ENCODE measurements around the gene TENM3.

TENM3 gene

DNA sequence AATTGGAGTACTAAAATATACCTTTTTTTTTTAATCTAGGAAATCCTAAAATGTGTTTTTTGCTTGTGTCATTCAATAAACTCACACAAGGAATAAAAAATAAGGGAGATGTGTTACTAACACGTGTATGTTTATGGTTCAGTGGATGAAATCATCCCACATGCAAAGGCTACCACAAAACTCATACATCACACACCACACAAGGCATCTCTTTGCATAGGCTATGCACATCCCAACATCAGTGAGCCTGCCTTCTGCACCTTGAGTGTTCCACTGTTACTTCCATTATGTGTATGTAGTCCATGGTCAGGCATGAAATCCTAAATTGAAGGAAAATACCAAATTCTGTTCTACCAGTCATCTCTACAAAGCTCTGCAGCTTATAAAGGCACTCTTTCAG lies 460.9 kb downstream of the TENM3 start:
- no peak for DNase-seq

DNA sequence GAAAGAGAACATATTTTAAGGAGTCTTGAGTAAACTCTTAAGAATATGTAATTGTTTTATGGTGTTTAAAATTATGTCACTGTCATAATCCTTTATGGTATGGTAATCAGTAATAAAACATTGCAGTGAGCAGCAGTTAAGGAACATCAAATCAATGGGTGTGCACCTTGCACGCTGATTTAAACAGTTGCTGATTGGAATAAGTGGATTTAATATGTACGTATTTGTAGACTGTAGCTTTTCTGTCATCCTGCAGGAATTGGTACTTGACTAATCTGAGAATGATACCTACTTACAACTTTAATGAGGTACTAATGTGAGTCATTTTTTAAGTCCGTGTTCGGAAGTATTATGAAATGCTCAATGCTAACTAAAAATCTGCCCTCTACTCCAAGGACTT lies 461.7 kb downstream of the TENM3 start:
- DNase-seq: no peak

DNA sequence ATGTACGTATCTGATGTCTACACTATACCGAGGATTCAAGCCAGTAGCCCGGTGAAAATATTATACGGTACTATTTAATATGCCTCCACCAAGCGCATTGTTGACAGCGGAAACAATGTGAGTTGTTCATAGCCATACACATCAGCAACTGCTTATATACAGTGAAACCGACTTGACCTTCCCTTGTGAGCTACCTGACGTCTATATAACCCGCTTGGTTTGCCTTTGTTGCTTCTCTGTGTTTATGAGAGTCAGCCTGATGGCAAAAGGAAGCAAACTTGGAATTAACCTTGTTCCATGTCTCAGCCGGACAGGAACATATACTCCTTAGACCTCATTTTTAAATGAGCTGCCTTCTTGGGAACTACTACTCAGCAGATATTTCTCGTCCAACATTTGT lies 462.2 kb downstream of the TENM3 start:
- no peak for DNase-seq

DNA sequence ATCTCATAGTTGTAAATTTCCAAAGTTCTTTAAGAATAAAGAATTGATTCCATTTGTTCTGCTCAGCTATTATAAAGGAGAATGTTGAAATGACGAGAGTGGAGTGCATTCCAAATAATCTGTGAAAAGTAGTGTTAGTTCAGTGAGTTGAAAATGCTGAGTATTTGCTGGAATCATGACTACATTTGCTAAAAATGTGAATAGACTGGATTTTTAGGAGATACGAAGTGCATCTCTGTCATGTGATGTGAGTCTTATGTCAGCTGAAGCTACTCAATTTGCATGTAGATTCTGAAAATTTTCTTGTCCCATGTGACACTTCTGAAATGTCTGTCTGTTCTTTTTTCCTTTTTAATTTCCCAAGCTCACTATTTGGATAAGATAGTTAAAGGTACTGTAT lies 468.0 kb downstream of the TENM3 start:
- DNase-seq: no peak

DNA sequence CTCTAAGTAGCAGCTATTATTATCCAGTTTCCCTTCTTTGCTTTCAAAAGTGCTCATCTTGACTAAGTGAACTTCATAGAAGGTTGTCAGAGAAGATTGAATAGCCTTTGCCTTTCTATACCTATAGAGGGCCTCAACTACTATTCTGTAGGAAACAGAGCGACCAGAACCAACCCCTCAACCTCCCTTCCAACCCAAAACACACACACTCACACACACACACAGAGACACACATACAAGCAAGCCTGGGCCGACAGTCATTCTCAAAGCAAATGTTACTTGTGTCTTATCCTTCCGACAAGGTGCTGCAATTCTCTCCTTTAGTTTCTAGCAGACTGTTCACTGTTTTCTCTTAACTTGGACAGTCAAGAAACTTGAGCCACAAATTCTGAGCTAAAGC lies 472.3 kb downstream of the TENM3 start:
- no peak for DNase-seq

DNA sequence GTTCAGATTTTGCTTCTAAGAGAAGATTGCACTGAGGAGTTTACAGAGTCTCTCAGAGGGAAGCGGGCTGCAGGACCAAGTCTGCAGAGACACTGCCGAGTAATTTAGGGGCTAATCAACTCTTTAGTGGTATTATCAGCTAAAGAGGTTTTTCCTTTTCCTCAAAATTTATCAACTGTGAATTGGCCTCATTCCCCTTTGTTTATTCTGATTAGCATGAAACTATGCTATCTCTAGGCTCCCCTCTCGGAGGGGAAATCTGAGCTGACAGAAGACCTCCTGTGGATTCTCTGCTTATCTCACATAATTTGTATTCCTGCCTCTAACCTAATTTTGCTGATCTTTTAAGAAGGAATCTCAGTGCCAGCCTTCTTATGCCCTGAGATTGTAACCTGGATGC lies 473.0 kb downstream of the TENM3 start:
- no peak for DNase-seq

DNA sequence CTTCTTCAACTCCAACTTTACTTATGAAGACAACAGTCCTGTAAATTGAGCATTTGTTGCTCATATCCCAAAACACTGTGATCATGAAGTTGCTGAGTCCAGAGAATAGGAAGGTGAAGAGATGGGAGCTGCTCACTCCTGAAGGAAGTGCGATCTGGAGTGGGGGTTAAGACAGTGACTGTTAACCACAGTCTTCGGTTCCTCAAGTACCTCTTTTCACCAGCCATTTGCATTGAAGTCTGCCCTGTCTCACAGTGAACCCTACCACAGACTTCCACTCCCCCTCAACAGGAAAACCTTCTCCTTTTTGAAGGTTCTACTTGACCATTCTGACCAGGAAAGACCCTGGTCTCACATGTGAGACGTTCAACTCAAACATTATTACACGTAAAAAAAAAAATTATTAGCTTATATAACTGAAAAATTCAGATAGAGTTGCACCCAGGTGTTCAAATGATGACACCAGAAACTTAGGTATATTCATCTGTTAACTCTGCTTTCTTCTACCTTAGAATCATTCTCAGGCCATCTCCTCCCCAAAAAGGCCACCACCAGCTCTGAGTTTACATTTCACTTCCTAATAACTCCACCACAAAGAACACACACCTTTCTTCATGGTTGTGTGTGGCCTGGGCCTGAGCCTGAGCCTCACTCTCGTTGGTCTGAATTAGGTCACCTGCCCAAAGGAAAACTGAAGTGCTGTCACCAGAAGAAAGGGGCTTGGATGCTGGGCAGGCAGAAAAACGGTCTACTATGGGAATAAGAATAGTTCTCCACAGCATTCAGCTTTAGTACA lies 474.8 kb downstream of the TENM3 start:
- DNase-seq: no peak

DNA sequence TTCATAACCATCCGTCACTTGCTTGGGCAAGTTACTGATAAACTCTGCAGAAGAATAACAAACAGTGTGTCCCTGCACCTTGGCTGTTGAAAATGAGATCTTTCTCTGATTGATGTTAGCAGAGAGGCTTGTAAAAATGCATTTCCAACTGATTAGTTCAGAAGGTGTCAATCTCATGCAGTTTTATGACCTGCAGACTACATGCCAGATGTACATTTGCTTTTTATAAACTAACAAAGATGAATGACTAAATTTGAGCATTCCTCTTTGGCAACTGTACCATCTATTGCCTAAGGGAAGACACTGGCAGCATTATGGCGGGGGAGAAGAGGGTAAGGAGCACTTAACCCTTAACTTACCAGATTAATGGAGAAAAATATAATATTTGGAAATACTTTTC lies 481.2 kb downstream of the TENM3 start:
- no peak for DNase-seq

DNA sequence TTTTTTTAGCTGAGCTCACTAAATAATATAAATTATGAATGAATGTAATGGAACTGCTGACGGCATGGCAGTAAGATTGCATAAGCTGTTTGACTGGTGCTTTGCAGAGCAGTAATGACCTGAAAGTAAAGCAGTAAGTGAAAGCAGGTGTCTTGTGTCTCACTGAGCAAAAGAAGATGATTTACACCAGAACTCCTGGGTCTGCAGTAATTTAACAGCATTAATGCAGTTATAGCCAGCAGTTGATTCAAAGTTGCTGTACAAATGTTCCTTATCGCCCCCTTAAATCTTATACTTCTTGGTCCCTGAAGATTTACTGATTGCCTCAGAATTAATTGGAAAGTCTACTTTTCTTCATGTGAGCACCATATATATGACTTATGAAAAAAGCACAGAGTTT lies 486.3 kb downstream of the TENM3 start:
- no peak for DNase-seq

DNA sequence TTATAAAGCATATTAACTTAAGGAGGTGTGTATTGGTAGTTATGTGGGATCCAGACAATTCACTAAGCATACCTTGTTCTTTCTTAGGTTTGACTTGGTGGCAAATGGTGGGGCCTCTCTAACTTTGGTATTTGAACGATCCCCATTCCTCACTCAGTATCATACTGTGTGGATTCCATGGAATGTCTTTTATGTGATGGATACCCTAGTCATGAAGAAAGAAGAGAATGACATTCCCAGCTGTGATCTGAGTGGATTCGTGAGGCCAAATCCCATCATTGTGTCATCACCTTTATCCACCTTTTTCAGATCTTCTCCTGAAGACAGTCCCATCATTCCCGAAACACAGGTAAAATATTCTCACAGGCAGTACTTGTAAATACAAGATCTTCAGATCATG lies 487.6 kb downstream of the TENM3 start:
- DNase-seq: no peak

DNA sequence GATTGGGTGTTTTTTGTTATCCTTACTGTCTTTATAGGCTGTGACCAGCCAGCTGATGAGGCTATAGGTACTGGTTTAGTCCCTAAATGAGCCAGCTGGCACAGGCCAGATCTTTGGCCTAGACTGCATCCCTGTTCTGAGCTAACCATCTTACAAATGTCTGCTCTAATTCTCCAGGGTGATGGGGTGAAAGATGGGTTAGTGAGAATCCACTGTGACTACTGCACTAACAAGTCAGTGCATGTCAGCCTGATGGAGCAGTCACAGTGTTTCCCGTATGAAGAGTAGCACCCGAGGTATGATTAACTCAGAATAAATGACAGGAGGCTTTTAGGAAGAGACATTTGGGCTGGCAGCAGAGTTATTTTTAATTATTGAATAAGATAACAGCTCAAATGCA lies 493.0 kb downstream of the TENM3 start:
- DNase-seq: no peak

DNA sequence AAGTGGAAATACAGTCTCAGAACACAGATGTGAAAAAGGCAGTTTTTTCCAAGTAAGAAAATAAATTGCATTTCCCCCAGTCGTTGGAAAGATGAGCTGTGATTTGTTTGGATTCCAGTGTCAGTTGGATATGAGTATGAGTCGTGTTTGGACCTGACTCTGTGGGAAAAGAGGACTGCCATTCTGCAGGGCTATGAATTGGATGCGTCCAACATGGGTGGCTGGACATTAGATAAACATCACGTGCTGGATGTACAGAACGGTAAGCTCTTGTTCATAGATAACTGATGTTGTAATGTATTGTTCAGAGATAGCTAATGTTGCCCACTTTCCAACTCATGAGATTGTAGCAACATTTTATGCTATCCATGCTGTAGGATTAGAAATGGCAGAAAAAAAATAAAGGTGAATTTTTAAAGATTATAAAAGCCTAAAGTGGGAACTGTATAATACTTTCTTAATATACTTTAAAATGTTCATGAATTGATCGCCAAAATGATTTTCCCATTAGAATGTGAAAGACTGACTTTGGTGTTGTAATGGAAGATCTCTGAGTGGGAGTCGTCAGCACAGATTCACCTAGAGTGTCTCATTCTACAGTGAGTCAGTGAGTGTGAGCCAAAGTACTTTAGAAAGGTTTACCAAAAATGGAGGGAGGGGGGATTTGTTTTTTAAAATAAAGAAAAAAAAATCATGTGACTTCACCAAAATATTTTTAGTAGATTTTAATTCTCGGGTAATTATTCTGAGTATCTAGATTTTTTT lies 495.3 kb downstream of the TENM3 start:
- DNase-seq: no peak

DNA sequence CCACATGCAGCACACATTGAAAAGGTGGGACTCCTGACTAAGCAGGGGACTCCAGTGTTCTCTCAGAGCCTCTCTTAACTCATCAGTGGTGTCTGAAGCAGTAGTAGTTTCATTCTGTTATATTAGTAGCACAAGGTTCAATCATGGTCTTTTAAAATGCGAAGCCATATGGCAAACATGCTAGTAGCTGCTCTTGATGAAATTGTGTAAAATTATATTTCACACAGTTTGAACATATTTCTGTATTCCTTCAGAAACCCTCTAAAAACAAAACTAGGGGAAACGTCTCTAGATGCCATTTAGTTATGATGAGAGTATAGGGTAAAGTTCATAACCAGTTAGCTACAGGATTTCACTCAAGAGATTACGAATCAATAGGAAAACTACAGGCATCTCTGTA lies 497.1 kb downstream of the TENM3 start:
- DNase-seq: no peak

DNA sequence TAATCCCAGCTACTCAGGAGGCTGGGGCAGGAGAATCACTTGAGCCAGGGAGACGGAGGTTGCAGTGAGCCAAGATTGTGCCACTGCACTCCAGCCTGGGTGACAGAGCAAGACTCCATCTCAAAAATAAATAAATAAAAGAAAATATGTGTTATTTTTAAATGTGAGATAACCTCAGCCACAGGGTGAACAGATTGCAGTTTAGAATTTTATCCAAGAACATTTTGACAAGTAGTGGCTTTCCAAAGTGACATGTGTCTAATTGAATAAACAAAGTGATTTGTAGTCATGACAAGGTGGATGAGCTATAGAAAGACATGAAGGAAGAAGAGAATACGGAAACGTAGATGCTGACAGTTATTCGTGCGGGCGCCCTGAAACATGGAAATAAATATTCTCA lies 497.9 kb downstream of the TENM3 start:
- no peak for DNase-seq

DNA sequence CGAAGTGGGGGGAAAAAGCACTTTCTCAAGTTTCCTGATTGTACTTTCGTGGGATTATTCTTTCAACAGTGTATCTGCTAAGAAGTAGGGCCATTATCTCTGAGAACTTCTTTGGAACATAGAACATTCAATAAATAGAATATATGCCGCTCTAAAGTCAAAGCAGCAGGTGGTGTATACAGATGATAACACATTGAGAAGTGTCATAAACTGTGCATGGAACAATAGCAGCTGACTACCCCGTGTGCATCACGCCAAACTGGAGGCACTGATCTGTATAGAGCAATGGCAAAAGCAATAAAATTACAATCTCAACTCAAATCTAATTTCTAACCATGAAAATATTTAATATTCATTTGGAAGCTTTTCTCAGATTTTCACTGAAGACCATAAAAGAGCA lies 498.7 kb downstream of the TENM3 start:
- no peak for DNase-seq

DNA sequence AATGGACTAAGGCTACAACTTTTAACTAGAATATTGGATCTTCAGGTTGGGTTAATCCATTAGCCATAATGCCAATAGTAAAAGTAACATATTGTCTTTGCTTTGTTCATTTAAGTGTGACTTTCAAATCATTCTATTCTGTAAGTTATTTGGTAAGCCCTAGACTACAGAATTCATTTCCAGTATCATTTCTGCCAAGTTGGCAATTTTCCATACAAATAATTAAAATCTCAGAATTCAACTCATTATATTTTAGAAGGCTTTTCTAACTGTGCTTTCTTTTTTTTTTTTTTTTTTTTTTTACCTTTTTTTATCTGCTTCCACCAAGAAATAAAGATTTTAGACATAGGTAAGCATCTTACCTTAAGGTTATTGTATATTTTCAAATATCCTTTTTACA lies 500.6 kb downstream of the TENM3 start:
- DNase-seq: no peak

DNA sequence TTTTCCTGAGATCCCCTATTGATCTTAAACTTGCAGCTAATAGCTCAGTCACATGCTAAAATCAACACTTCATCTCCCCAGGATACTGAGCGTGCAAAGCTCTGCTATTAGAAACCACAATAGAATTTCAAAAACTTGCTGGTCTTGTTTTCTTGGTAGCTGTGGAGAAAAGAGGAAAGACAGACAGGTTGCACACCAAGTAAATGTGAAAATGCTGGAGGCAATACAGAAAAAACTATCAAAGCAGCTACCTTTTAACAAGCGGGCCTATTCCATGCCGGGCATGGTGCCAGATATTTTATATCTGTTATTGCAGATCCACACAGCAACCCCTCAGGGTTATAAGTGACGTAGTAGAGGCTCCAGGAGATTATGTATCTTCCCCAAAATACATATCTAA lies 502.0 kb downstream of the TENM3 start:
- DNase-seq: no peak

DNA sequence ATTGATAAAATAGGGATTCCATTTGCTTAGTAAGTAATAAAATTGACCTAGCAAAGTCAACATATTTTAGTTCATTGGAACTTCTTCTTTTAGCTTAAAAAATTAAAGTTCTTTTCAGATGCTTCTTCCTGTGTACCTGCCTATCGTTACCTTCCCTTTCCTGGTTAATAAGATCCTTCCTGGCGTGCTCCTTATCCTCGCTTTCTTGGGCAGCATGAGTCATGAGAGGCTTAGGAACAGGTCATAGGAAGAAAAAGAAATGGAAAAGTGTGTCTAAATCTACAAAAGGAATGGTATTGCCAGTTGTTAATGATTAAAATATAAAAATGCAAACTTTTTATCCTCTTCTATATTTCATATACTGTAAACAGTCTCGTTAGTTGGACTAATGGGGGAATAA lies 503.7 kb downstream of the TENM3 start:
- DNase-seq: no peak

DNA sequence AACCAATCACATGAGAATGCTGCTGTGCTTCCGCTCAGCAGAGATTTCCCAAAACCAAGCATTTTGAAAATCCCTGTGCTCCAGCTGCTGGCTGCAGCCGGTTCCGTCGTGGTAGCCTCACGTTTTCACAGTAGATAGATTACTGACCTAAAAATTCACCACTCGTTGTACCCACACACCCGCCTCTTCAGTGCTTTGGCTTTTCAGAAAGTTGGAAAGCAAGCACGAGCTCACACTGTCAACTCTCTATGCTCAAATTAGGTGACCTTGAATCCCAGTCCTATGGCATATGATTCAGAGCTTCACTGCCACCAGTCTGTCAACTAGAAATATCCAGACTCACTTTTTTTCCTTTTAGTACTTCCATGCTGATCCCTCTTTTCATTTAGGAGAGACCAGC lies 505.1 kb downstream of the TENM3 start:
- no peak for DNase-seq

DNA sequence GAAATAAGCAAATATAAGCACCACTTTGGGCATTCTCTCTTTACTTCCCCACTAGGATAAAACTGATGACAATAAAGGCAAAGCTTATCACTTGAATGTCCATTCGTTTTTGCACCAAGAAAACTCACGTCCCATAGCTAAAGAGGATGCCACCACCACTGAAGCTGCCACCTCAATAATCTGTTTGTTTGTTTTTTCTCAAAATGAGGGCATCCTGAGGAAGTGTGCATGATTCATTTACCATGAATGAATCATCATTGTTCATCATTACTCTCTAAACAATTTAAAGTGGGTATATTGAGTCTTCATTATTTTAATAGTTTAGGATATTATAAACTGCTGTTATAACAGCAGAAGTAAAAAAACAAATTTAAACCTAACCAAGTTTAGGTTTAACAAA lies 505.7 kb downstream of the TENM3 start:
- DNase-seq: peak; percentile 47

DNA sequence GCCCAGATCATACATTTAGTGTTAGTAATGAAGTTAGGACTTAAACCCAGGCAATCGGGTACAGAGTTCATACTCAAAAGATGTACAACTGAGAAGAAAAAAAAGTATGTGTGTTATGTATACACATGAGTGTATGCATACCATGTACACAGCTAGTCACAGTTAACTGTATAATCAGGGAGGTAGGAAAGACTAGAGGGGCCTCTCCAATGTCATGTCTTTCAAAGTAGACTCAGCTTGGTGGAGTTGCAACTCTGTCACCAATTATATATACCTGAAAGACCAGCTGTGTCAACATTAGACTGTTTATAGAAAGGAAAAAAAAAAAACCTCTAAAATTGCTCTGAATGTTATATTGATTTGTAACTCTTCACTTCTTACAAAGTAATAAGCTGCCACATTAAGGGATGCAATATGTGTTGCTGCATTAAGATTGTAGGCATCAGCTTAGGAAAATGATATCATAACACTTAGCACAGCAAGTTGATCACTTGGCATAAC lies 506.5 kb downstream of the TENM3 start:
- no peak for DNase-seq

DNA sequence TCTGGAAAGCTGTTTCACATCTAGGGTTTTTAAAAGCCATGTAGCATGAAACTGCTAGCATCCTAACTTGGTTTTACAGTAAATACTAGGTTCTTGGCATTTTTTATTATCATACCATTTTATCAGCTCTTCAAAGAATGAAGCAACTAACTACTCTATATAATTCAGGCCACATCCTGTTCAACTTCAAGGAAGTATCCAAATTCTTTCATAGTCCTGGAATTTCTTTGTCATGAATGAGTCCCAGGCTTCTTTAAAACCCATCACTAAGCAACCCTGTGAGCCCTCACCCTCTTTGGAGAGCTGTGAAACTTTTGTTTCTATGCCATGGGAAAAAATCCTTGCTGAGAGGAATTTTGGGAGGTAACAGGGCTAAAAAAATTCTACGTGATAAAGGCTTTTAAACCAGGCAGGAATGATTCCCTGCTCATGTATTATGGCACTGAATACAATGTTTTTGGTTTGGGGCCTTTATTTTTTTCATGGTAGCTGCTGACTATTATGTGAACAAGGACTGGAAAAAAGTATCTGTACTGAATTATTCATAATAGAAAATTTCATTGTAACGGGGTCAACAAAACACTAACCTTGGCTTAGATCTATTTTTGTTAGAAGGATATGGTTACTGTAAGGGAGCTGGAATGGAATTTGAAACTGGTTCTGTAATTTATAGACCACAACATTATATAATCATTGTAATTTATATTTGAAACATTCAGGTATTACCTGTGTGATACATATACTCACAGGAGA lies 509.1 kb downstream of the TENM3 start:
- DNase-seq: no peak

DNA sequence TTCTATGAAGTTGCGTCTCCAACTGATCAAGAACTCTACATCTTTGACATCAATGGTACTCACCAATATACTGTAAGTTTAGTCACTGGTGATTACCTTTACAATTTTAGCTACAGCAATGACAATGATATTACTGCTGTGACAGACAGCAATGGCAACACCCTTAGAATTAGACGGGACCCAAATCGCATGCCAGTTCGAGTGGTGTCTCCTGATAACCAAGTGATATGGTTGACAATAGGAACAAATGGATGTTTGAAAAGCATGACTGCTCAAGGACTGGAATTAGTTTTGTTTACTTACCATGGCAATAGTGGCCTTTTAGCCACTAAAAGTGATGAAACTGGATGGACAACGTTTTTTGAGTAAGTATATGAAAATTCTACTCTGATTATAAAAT lies 511.7 kb downstream of the TENM3 start:
- DNase-seq: no peak

Data from activated CD4-positive, alpha-beta T cell treated with anti-CD3 and anti-CD28 coated beads, Interleukin-2, amount 50 U/mL, for 16 hours (primary cell).